ENCODE measurements around the gene CCNI2.
A peak's percentile ranks its signal among the peaks of the same experiment; 100 is the strongest.

CCNI2 gene

GRCh38 chr5:132729896-132730295 lies 17.3 kb upstream of the CCNI2 start:
- no peak overlapping the region for H3K4me3 ChIP-seq (ENCODE audit: low read depth, low read length)
- TF ChIP-seq CTCF (IDR thresholded peaks at IDR 0.05; ENCODE audit: borderline replicate concordance, insufficient read depth, low read depth, low read length), result no peak

- no peak overlapping the region for H3K4me3 ChIP-seq (ENCODE audit: low read depth, low read length)
- TF ChIP-seq CTCF (IDR thresholded peaks at IDR 0.05; ENCODE audit: borderline replicate concordance, insufficient read depth, low read depth, low read length), result no peak
Observed at GRCh38 chr5:132733499-132734148, 13.6 kb upstream of the CCNI2 start.

- H3K4me3 ChIP-seq (ENCODE audit: low read depth, low read length), result no peak overlapping the region
- no peak for TF ChIP-seq CTCF (IDR thresholded peaks at IDR 0.05; ENCODE audit: borderline replicate concordance, insufficient read depth, low read depth, low read length)
Observed at GRCh38 chr5:132734687-132735086, 12.5 kb upstream of the CCNI2 start.

- no peak for TF ChIP-seq CTCF (IDR thresholded peaks at IDR 0.05; ENCODE audit: borderline replicate concordance, insufficient read depth, low read depth, low read length)
- peak within 1 kb of the TSS; percentile 87 for H3K4me3 ChIP-seq (ENCODE audit: low read depth, low read length)
Observed at GRCh38 chr5:132736853-132737833, 10.1 kb upstream of the CCNI2 start, which contains the start of gene KIF3A. Gene KIF3A (minus strand): TSS chr5:132737546. CDS start chr5:132737419, 127 bp downstream.

GRCh38 chr5:132737982-132738681 lies 9.1 kb upstream of the CCNI2 start:
- TF ChIP-seq CTCF (IDR thresholded peaks at IDR 0.05; ENCODE audit: borderline replicate concordance, insufficient read depth, low read depth, low read length), result no peak
- H3K4me3 ChIP-seq (ENCODE audit: low read depth, low read length), result no peak overlapping the region

GRCh38 chr5:132739232-132739631 lies 8.0 kb upstream of the CCNI2 start:
- TF ChIP-seq CTCF (IDR thresholded peaks at IDR 0.05; ENCODE audit: borderline replicate concordance, insufficient read depth, low read depth, low read length), result no peak

More at GRCh38 chr5:132739232-132739631, 8.0 kb upstream of the CCNI2 start:
- no peak overlapping the region for H3K4me3 ChIP-seq (ENCODE audit: low read depth, low read length)

All from GM12875 (cell line).